PC-3 (cell line): Measurements from ENCODE around the gene OLIG2.

Experiments
- CTCF ChIP-seq: fragments of 300-600 bp; sonication (generic); conservative IDR thresholded peaks from 2 replicates; pipeline ENCODE4 v1.5.1; 2017; ENCODE audit warnings: antibody characterized with exemption, low read depth, mild to moderate bottlenecking, low read length
- EZH2phosphoT487 ChIP-seq: fragments of 300-600 bp; sonication (generic); IDR thresholded peaks from 2 replicates; pipeline ENCODE4 v1.6.1; 2018; ENCODE audit warnings: mild to moderate bottlenecking, antibody characterized with exemption, low read length, borderline replicate concordance

- TF ChIP-seq CTCF (no peak), EZH2phosphoT487 (no peak)
Observed at GRCh38 chr21:33073636-33074035, 47.9 kb downstream of the OLIG2 start.
